Activated CD4-positive, alpha-beta T cell treated with anti-CD3 and anti-CD28 coated beads, Interleukin-2, amount 50 U/mL, for 48 hours (primary cell): Measurements from ENCODE around the gene AMHR2.
A peak's percentile ranks its signal among the peaks of the same experiment; 100 is the strongest.
"Not testable (repeated sequence)": the region's sequence is repeated elsewhere in the genome, so short reads cannot be mapped to it uniquely, and the experiment has no call there.

Source experiments
- DNase-seq, 2 experiments: peaks; one replicate each; pipeline ENCODE4 v3.0.0-alpha.2; 2020

Gene AMHR2

GRCh38 chr12:53415752-53416389 is 7.8 kb upstream of the AMHR2 start:
- DNase-seq: not testable (repeated sequence)

- DNase-seq: peak in 1 of 2 experiments; percentile 17
Measured at GRCh38 chr12:53417291-53417816, 6.3 kb upstream of the AMHR2 start.

GRCh38 chr12:53418221-53418620 is 5.4 kb upstream of the AMHR2 start:
- no peak for DNase-seq

- DNase-seq: no peak
Measured at GRCh38 chr12:53419756-53420155, 3.9 kb upstream of the AMHR2 start.

GRCh38 chr12:53422247-53422646 is 1.4 kb upstream of the AMHR2 start:
- not testable (repeated sequence) for DNase-seq

- DNase-seq: no peak
Measured at GRCh38 chr12:53424626-53425514, 1.2 kb downstream of the AMHR2 start.

GRCh38 chr12:53425515-53426150 is 2.0 kb downstream of the AMHR2 start:
- no peak for DNase-seq

- DNase-seq: peak; percentile 37 to 53
Measured at GRCh38 chr12:53427905-53428594, 4.4 kb downstream of the AMHR2 start.

- DNase-seq: no peak
Measured at GRCh38 chr12:53428741-53429140, 5.1 kb downstream of the AMHR2 start.

- DNase-seq: no peak
Measured at GRCh38 chr12:53430116-53430515, 6.5 kb downstream of the AMHR2 start.

GRCh38 chr12:53431187-53431586 is 7.5 kb downstream of the AMHR2 start:
- DNase-seq: no peak

GRCh38 chr12:53435326-53435725 is 11.7 kb downstream of the AMHR2 start:
- DNase-seq: not testable (repeated sequence)

GRCh38 chr12:53439582-53439981 is 15.9 kb downstream of the AMHR2 start:
- not testable (repeated sequence) for DNase-seq

- DNase-seq: peak; percentile 99 to 100
Measured at GRCh38 chr12:53441040-53441833, 17.6 kb downstream of the AMHR2 start, which contains the start of gene PRR13. PRR13 (plus strand) TSS chr12:53441734; CDS start chr12:53442715, 981 bp downstream.

GRCh38 chr12:53443955-53444354 is 20.3 kb downstream of the AMHR2 start:
- no peak for DNase-seq

- not testable (repeated sequence) for DNase-seq
Measured at GRCh38 chr12:53444593-53445325, 21.1 kb downstream of the AMHR2 start.

- DNase-seq: no peak
Measured at GRCh38 chr12:53450936-53451335, 27.3 kb downstream of the AMHR2 start.

- peak; percentile 96 to 97 for DNase-seq
Measured at GRCh38 chr12:53451661-53452158, 28.1 kb downstream of the AMHR2 start, which contains the start of gene PCBP2. PCBP2 (plus strand) TSS chr12:53452102; CDS start chr12:53454801, 2,699 bp downstream.

- peak; percentile 71 to 72 for DNase-seq
Measured at GRCh38 chr12:53452159-53453077, 28.8 kb downstream of the AMHR2 start.
